ENCODE measurements around the gene CIB2. TPM values are rescaled to one million over a fixed set of nuclear protein-coding genes. Genes with fewer than 3 reads are reported as not detected.

CIB2 gene
- total RNA-seq, 1 donor = 6.7 TPM

- no peak for DNase-seq (ENCODE audit: low read depth in 2 of 3, low spot score in 2 of 3)
These were observed 18.8 kb upstream of the CIB2 start for GRCh38 chr15:78149805-78150751.

GRCh38 chr15:78149068-78149804 lies 18.0 kb upstream of the CIB2 start, which contains the start of gene IDH3A:
Gene IDH3A, plus strand, starts transcription at chr15:78149362. Its CDS starts 42 bp downstream, at chr15:78149404.
- peak; percentile 97 to 99 (median 98) for DNase-seq (ENCODE audit: low read depth in 2 of 3, low spot score in 2 of 3)

- no peak for DNase-seq (ENCODE audit: low read depth in 2 of 3, low spot score in 2 of 3)
These were observed 17.3 kb upstream of the CIB2 start for GRCh38 chr15:78148392-78149067.

GRCh38 chr15:78147566-78147965 lies 16.3 kb upstream of the CIB2 start:
- DNase-seq (ENCODE audit: low read depth in 2 of 3, low spot score in 2 of 3) = no peak

- DNase-seq (ENCODE audit: low read depth in 2 of 3, low spot score in 2 of 3) = no peak
These were observed 15.3 kb upstream of the CIB2 start for GRCh38 chr15:78146425-78147154.

GRCh38 chr15:78142332-78142731 lies 11.1 kb upstream of the CIB2 start:
- no peak for DNase-seq (ENCODE audit: low read depth in 2 of 3, low spot score in 2 of 3)

- DNase-seq (ENCODE audit: low read depth in 2 of 3, low spot score in 2 of 3) = no peak
These were observed 9.0 kb upstream of the CIB2 start for GRCh38 chr15:78140292-78140691.

GRCh38 chr15:78139578-78139977 lies 8.3 kb upstream of the CIB2 start:
- no peak for DNase-seq (ENCODE audit: low read depth in 2 of 3, low spot score in 2 of 3)

GRCh38 chr15:78133801-78134200 lies 2.6 kb upstream of the CIB2 start:
- DNase-seq (ENCODE audit: low read depth in 2 of 3, low spot score in 2 of 3) = no peak

GRCh38 chr15:78130466-78131294 lies 565 bp downstream of the CIB2 start:
- DNase-seq (ENCODE audit: low read depth in 2 of 3, low spot score in 2 of 3) = no peak

- DNase-seq (ENCODE audit: low read depth in 2 of 3, low spot score in 2 of 3) = no peak
These were observed 1.4 kb downstream of the CIB2 start for GRCh38 chr15:78129751-78130287.

- no peak for DNase-seq (ENCODE audit: low read depth in 2 of 3, low spot score in 2 of 3)
These were observed 2.0 kb downstream of the CIB2 start for GRCh38 chr15:78129077-78129750.

- DNase-seq (ENCODE audit: low read depth in 2 of 3, low spot score in 2 of 3) = no peak
These were observed 3.4 kb downstream of the CIB2 start for GRCh38 chr15:78127882-78128281.

GRCh38 chr15:78125267-78125666 lies 6.0 kb downstream of the CIB2 start:
- no peak for DNase-seq (ENCODE audit: low read depth in 2 of 3, low spot score in 2 of 3)

GRCh38 chr15:78120523-78120922 lies 10.7 kb downstream of the CIB2 start:
- no peak for DNase-seq (ENCODE audit: low read depth in 2 of 3, low spot score in 2 of 3)

- DNase-seq (ENCODE audit: low read depth in 2 of 3, low spot score in 2 of 3) = no peak
These were observed 18.7 kb downstream of the CIB2 start for GRCh38 chr15:78112551-78112950.

GRCh38 chr15:78111788-78112187 lies 19.5 kb downstream of the CIB2 start:
- DNase-seq (ENCODE audit: low read depth in 2 of 3, low spot score in 2 of 3) = no peak

- DNase-seq (ENCODE audit: low read depth in 2 of 3, low spot score in 2 of 3) = no peak
These were observed 20.2 kb downstream of the CIB2 start for GRCh38 chr15:78110916-78111475.

Measured in hematopoietic multipotent progenitor cell (in vitro differentiated cells).